Stimulated activated memory B cell treated with anti-CD40 and anti-IgM and Interleukin-4, amounts not matched to agents 10 μg/mL and 1 μg/mL and 100 μg/mL, for 72 hours (primary cell): ENCODE data around the gene KIF5C.

Source experiments
- ATAC-seq: fragments of 150-1000 bp; cut with Tn5 transposase; 2 replicates; pipeline ENCODE4 v1.10.0; 2021
- H3K27ac Mint-ChIP-seq: one replicate; pipeline ENCODE4 v1.8.0; 2022; ENCODE audit warnings: mild to moderate bottlenecking, mixed read lengths
- H3K27me3 Mint-ChIP-seq: one replicate; pipeline ENCODE4 v1.8.0; 2022; ENCODE audit warnings: mixed read lengths
- H3K36me3 Mint-ChIP-seq: one replicate; pipeline ENCODE4 v1.8.0; 2022; ENCODE audit warnings: mixed read lengths
- H3K4me1 Mint-ChIP-seq: one replicate; pipeline ENCODE4 v1.8.0; 2022; ENCODE audit warnings: mixed read lengths
- H3K4me3 Mint-ChIP-seq: one replicate; pipeline ENCODE4 v1.8.0; 2022; ENCODE audit warnings: mild to moderate bottlenecking, moderate library complexity, mixed read lengths
- H3K9me3 Mint-ChIP-seq: one replicate; pipeline ENCODE4 v1.8.0; 2022; ENCODE audit warnings: mixed read lengths

KIF5C gene

GRCh38 chr2:148903294-148903693 lies 28.3 kb downstream of the KIF5C start:
- no peak overlapping the region for H3K27ac Mint-ChIP-seq
- H3K9me3 Mint-ChIP-seq: peaks cover 4% of the 10 kb centered on the region
- no peak overlapping the region for H3K4me3 Mint-ChIP-seq
- no peaks in the 10 kb centered on the region for H3K27me3 Mint-ChIP-seq
- H3K4me1 Mint-ChIP-seq: peaks cover 14% of the 10 kb centered on the region
- ATAC-seq: no peak
- H3K36me3 Mint-ChIP-seq: peaks cover 13% of the 10 kb centered on the region

DNA sequence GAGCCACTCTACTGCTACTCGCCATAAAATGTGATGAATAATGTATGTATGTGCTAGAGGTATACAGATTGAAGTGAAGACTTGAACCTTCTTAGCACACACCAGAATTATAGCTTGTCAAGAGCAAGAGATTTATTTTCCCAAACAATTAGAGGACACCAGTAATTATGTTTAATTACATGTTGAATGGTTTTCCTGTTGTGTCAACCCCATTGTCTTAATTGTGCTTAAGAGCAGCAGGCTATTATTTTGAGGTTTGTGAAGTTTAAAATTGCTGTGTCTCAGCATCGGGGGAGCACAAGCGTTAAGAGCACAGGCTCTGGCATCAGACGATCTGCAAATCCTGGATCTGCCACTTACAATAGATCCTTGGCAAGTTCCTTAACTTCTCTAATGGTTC lies 29.0 kb downstream of the KIF5C start:
- H3K9me3 Mint-ChIP-seq: peaks cover 4% of the 10 kb centered on the region
- no peak overlapping the region for H3K4me3 Mint-ChIP-seq
- H3K27me3 Mint-ChIP-seq: no peaks in the 10 kb centered on the region
- no peak overlapping the region for H3K27ac Mint-ChIP-seq
- H3K4me1 Mint-ChIP-seq: peaks cover 14% of the 10 kb centered on the region
- no peak for ATAC-seq
- peaks cover 13% of the 10 kb centered on the region for H3K36me3 Mint-ChIP-seq

- no peak for ATAC-seq
- Mint-ChIP-seq H3K9me3 (peaks cover 4% of the 10 kb centered on the region), H3K36me3 (peaks cover 13% of the 10 kb centered on the region), H3K4me1 (peaks cover 4% of the 10 kb centered on the region), H3K27ac (no peak overlapping the region), H3K4me3 (no peak overlapping the region), H3K27me3 (no peaks in the 10 kb centered on the region)
Observed at GRCh38 chr2:148906124-148906523, 31.1 kb downstream of the KIF5C start.

- Mint-ChIP-seq H3K4me1 (no peaks in the 10 kb centered on the region), H3K36me3 (peaks cover 13% of the 10 kb centered on the region), H3K27me3 (no peaks in the 10 kb centered on the region), H3K27ac (no peak overlapping the region), H3K9me3 (peaks cover 4% of the 10 kb centered on the region), H3K4me3 (no peak overlapping the region)
- ATAC-seq: no peak
Observed at GRCh38 chr2:148907085-148907785, 32.2 kb downstream of the KIF5C start.

- no peak overlapping the region for H3K27ac Mint-ChIP-seq
Observed at GRCh38 chr2:148909114-148909513, 34.1 kb downstream of the KIF5C start.

DNA sequence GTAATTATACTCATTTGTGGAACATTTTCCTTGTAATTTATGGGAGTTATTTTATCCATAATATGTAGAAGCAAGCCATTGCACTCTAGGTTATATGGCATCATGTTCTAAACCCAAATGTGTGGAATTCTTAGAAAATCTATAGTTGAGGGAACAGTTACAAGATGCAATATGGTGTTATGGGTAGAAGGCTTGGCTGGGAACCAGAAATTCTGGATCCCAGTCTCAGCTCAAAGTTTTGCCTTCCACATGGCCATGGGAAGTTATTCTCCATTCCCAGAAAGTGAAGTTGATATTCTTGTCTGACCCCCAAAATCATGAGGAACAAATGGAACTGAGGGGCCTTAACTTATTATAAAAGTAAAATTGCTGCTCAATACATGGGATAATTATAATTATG lies 38.0 kb downstream of the KIF5C start:
- ATAC-seq: no peak
- H3K9me3 Mint-ChIP-seq: no peaks in the 10 kb centered on the region
- H3K36me3 Mint-ChIP-seq: peaks cover 9% of the 10 kb centered on the region
- H3K4me3 Mint-ChIP-seq: no peak overlapping the region
- H3K4me1 Mint-ChIP-seq: no peaks in the 10 kb centered on the region
- no peaks in the 10 kb centered on the region for H3K27me3 Mint-ChIP-seq
- no peak overlapping the region for H3K27ac Mint-ChIP-seq

More at GRCh38 chr2:148909114-148909513, 34.1 kb downstream of the KIF5C start:
- no peak overlapping the region for H3K4me3 Mint-ChIP-seq
- ATAC-seq: no peak
- H3K27me3 Mint-ChIP-seq: no peaks in the 10 kb centered on the region
- no peaks in the 10 kb centered on the region for H3K4me1 Mint-ChIP-seq
- H3K9me3 Mint-ChIP-seq: peaks cover 4% of the 10 kb centered on the region
- peaks cover 18% of the 10 kb centered on the region for H3K36me3 Mint-ChIP-seq

DNA sequence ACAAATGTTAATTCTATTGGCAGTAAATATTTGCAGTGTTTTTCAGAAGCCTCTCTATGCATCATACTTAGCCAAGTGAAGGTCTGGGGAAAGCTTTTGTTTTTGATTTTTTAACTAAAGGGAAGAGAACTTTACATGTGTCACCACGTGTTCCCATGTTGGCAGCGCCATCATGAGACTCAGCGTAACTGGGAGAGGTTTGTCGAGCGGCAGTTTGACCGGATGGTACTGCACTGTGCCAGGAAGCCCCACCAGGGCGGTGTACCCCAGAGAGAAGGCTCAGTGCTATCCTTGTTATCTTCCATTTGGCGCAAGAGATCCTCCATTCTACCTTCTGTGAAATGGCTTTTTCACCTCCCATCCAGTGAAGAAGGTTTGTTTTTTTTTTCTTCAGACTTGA lies 38.5 kb downstream of the KIF5C start:
- ATAC-seq: no peak
- Mint-ChIP-seq H3K27me3 (no peaks in the 10 kb centered on the region), H3K9me3 (peaks cover 3% of the 10 kb centered on the region), H3K4me3 (no peak overlapping the region), H3K36me3 (peaks cover 14% of the 10 kb centered on the region), H3K27ac (no peak overlapping the region), H3K4me1 (no peaks in the 10 kb centered on the region)

DNA sequence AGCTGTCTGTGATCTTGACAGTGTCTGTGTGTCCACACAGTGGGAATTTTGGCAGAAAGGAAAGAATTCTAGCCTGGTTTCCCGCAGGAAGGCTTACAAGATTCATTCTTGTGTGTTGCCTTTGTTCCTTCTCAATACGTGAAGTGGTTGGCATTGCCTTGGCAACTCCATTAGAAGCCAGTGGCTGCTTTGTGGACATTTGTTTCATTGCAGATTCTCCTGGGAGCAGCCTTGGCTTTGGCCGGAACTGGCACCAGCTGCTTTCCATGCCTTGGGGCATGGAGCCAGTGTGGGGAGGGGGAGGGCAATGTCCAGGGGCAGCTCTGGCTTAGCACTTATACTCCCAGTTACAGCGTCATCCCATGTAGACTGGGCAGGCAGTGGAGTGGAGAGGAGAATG lies 39.4 kb downstream of the KIF5C start:
- H3K9me3 Mint-ChIP-seq: peaks cover 9% of the 10 kb centered on the region
- no peaks in the 10 kb centered on the region for H3K27me3 Mint-ChIP-seq
- H3K4me1 Mint-ChIP-seq: no peaks in the 10 kb centered on the region
- H3K27ac Mint-ChIP-seq: no peak overlapping the region
- ATAC-seq: no peak
- H3K36me3 Mint-ChIP-seq: peaks cover 22% of the 10 kb centered on the region
- no peak overlapping the region for H3K4me3 Mint-ChIP-seq

DNA sequence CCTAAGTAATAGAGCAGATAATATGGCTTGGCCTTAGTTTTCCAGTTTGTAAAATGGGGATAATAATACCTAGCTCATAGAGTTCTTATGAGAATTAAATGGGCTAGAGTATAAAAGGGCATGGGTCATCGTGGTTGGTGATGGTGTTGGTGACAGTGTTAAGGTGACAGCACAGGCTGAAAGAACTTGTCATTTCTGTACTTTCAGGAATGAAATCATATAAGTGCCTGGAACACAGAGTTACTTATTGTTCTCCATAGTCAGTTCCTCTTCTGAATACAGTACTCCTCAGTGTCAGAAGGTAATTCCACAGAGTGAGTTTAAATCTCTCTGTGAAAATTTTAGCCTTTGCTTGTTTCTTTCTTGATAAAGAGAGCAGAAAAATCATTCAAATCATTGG lies 42.4 kb downstream of the KIF5C start:
- Mint-ChIP-seq H3K27ac (no peak overlapping the region), H3K9me3 (peaks cover 9% of the 10 kb centered on the region), H3K36me3 (peaks cover 22% of the 10 kb centered on the region), H3K4me1 (no peaks in the 10 kb centered on the region), H3K4me3 (no peak overlapping the region), H3K27me3 (no peaks in the 10 kb centered on the region)
- ATAC-seq: peak; percentile 81

- H3K9me3 Mint-ChIP-seq: peaks cover 9% of the 10 kb centered on the region
- no peak overlapping the region for H3K4me3 Mint-ChIP-seq
- no peak for ATAC-seq
- H3K36me3 Mint-ChIP-seq: peaks cover 17% of the 10 kb centered on the region
- no peak overlapping the region for H3K27ac Mint-ChIP-seq
- no peaks in the 10 kb centered on the region for H3K27me3 Mint-ChIP-seq
- H3K4me1 Mint-ChIP-seq: no peaks in the 10 kb centered on the region
Observed at GRCh38 chr2:148918554-148918953, 43.5 kb downstream of the KIF5C start.

GRCh38 chr2:148920559-148920958 lies 45.5 kb downstream of the KIF5C start:
- Mint-ChIP-seq H3K4me1 (peaks cover 6% of the 10 kb centered on the region), H3K27ac (no peak overlapping the region), H3K9me3 (peaks cover 9% of the 10 kb centered on the region), H3K36me3 (peaks cover 22% of the 10 kb centered on the region), H3K4me3 (no peak overlapping the region), H3K27me3 (no peaks in the 10 kb centered on the region)
- ATAC-seq: no peak

- no peak for ATAC-seq
- peaks cover 20% of the 10 kb centered on the region for H3K36me3 Mint-ChIP-seq
- no peak overlapping the region for H3K27ac Mint-ChIP-seq
- H3K27me3 Mint-ChIP-seq: no peaks in the 10 kb centered on the region
- H3K4me3 Mint-ChIP-seq: no peak overlapping the region
- peaks cover 9% of the 10 kb centered on the region for H3K9me3 Mint-ChIP-seq
- peaks cover 17% of the 10 kb centered on the region for H3K4me1 Mint-ChIP-seq
Observed at GRCh38 chr2:148922062-148922461, 47.0 kb downstream of the KIF5C start.

DNA sequence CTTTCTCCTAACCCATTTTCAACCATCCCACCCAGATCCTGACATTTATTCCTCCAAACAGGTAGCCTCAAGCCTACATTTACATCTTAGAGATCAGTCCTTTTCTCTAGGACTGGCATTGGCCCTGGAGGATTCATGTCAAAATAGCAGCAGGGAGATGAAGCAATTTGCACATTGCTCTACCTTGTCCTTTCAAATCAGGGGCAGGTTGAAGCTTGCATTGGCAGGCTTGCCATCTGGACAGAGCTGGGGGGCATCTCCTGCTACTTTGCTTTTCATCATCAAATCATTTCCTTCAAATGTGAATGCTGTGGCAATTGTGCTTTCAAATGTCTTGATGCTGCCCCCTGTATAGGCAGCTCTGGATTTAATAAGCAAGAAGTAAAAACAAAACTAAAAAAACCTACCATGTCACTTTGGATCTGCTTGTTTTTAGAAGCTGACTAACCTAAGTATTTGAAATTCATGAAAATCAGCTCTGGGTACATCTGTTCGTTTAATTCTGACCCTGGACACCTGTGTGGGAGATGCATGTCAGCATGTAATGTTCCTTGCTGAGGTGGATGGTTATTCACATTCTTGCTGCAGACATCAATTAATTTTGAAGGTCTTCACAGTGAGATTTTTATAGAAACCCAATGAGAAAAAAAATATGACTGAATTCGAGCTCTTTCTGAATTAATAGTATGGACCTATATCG lies 47.9 kb downstream of the KIF5C start:
- H3K27ac Mint-ChIP-seq: no peak overlapping the region
- ATAC-seq: no peak
- H3K4me3 Mint-ChIP-seq: no peak overlapping the region
- peaks cover 17% of the 10 kb centered on the region for H3K36me3 Mint-ChIP-seq
- H3K27me3 Mint-ChIP-seq: no peaks in the 10 kb centered on the region
- peaks cover 25% of the 10 kb centered on the region for H3K4me1 Mint-ChIP-seq
- peaks cover 9% of the 10 kb centered on the region for H3K9me3 Mint-ChIP-seq

- Mint-ChIP-seq H3K27ac (no peak overlapping the region), H3K4me3 (no peak overlapping the region)
Observed at GRCh38 chr2:148924514-148925178, 49.6 kb downstream of the KIF5C start.

GRCh38 chr2:148926291-148926961 lies 51.4 kb downstream of the KIF5C start:
- Mint-ChIP-seq H3K4me3 (peak overlapping the region; percentile 83), H3K9me3 (no peaks in the 10 kb centered on the region), H3K36me3 (peaks cover 5% of the 10 kb centered on the region), H3K27me3 (no peaks in the 10 kb centered on the region), H3K27ac (peak overlapping the region; percentile 84), H3K4me1 (peaks cover 25% of the 10 kb centered on the region)
- ATAC-seq: peak; percentile 81

More at GRCh38 chr2:148924514-148925178, 49.6 kb downstream of the KIF5C start:
- no peaks in the 10 kb centered on the region for H3K9me3 Mint-ChIP-seq
- ATAC-seq: no peak
- no peaks in the 10 kb centered on the region for H3K27me3 Mint-ChIP-seq
- H3K36me3 Mint-ChIP-seq: peaks cover 5% of the 10 kb centered on the region
- peaks cover 25% of the 10 kb centered on the region for H3K4me1 Mint-ChIP-seq
